Activated CD4-positive, alpha-beta T cell treated with anti-CD3 and anti-CD28 coated beads for 36 hours (primary cell): Measurements from ENCODE around the gene ABR. TPM values are rescaled to one million over a fixed set of nuclear protein-coding genes. Genes with fewer than 3 reads are reported as not detected.
"Not testable (repeated sequence)": the region's sequence is repeated elsewhere in the genome, so short reads cannot be mapped to it uniquely, and the experiment has no call there.

ENCODE experiments used
- ATAC-seq: fragments of 200-7000 bp; cut with Tn5 transposase; one replicate; pipeline ENCODE4 v1.10.0; 2021; ENCODE audit warnings: mild to moderate bottlenecking, moderate library complexity
- CTCF ChIA-PET: fragments of 350-600 bp; sonication (Branson Sonifier 250); formaldehyde crosslinking; loops from one replicate; lab custom pipeline; 2021; ENCODE audit warnings: antibody characterized with exemption; lab: Charles Lee
- POLR2A ChIA-PET: fragments of 350-600 bp; sonication (Branson Sonifier 250); formaldehyde crosslinking; loops from one replicate; lab custom pipeline; 2021; ENCODE audit warnings: antibody characterized with exemption, inconsistent platforms; lab: Charles Lee
- DNase-seq: peaks from one replicate; pipeline ENCODE4 v3.0.0-alpha.2; 2020
- H3K27ac Mint-ChIP-seq: one replicate; pipeline ENCODE4 v1.8.0; 2021; ENCODE audit warnings: mixed read lengths
- H3K27me3 Mint-ChIP-seq: one replicate; pipeline ENCODE4 v1.8.0; 2021; ENCODE audit warnings: mixed read lengths
- H3K36me3 Mint-ChIP-seq: one replicate; pipeline ENCODE4 v1.8.0; 2021; ENCODE audit warnings: low read depth, mixed read lengths
- H3K4me1 Mint-ChIP-seq: one replicate; pipeline ENCODE4 v1.8.0; 2021; ENCODE audit warnings: mixed read lengths
- H3K4me3 Mint-ChIP-seq: one replicate; pipeline ENCODE4 v1.8.0; 2021; ENCODE audit warnings: mild to moderate bottlenecking, moderate library complexity, mixed read lengths
- H3K9me3 Mint-ChIP-seq: one replicate; pipeline ENCODE4 v1.8.0; 2021; ENCODE audit warnings: low read depth, mixed read lengths
- intact Hi-C, 2 experiments: fragments of 100-400 bp; cut with DNase I in 1 of 2; cut with micrococcal nuclease in 1 of 2; formaldehyde crosslinking; loops; one replicate each; pipeline versions ENCODE4 v1.14.2 to v1.15.1; 2022 to 2024; cut with DNase I, micrococcal nuclease
- total RNA-seq, 2 experiments: library from RNA; stranded (reverse); gene quantifications; one replicate each; pipeline ENCODE4 v1.2.3, GENCODE V29; 2021

Gene ABR
- total RNA-seq, 2 experiments from 2014 or later: 45.2 to 50.5 TPM

GRCh38 chr17:1048516-1049115 lies 131.2 kb downstream of the ABR start:
- CTCF ChIA-PET: interaction anchor here (0.9 kb wide), 1 partner anchor 9 kb away, joined by 3 read pairs; no protein-coding TSS in a partner anchor
- intact Hi-C loops, DNase-seq, ATAC-seq, H3K9me3 Mint-ChIP-seq, H3K4me1 Mint-ChIP-seq, H3K4me3 Mint-ChIP-seq, H3K27me3 Mint-ChIP-seq, H3K27ac Mint-ChIP-seq, H3K36me3 Mint-ChIP-seq, POLR2A ChIA-PET: not testable (repeated sequence)

- POLR2A ChIA-PET: no interaction called here
- Mint-ChIP-seq H3K27me3 (no peaks in the 10 kb centered on the region), H3K27ac (no peak overlapping the region), H3K9me3 (no peaks in the 10 kb centered on the region), H3K4me1 (no peaks in the 10 kb centered on the region), H3K36me3 (peaks cover 2% of the 10 kb centered on the region), H3K4me3 (no peak overlapping the region)
- intact Hi-C loops: no loop called here
- CTCF ChIA-PET: interaction anchor here (1.2 kb wide), 1 partner anchor 94 kb away, joined by 3 read pairs; no protein-coding TSS in a partner anchor
- DNase-seq: no peak
- no peak for ATAC-seq
Measured at GRCh38 chr17:1047879-1048470, 131.8 kb downstream of the ABR start.

- peaks cover 2% of the 10 kb centered on the region for H3K36me3 Mint-ChIP-seq
- H3K4me3 Mint-ChIP-seq: no peak overlapping the region
- ATAC-seq (no peak), DNase-seq (no peak)
- no peaks in the 10 kb centered on the region for H3K9me3 Mint-ChIP-seq
- POLR2A ChIA-PET: no interaction called here
- H3K27ac Mint-ChIP-seq: no peak overlapping the region
- H3K4me1 Mint-ChIP-seq: no peaks in the 10 kb centered on the region
- CTCF ChIA-PET: interaction anchor here (1.2 kb wide), 1 partner anchor 94 kb away, joined by 3 read pairs; no protein-coding TSS in a partner anchor
- intact Hi-C loops: no loop called here
- H3K27me3 Mint-ChIP-seq: no peaks in the 10 kb centered on the region
Measured at GRCh38 chr17:1047177-1047878, 132.5 kb downstream of the ABR start.

- CTCF ChIA-PET: interaction anchor here (0.8 kb wide), 1 partner anchor 10 kb away, joined by 5 read pairs; no protein-coding TSS in a partner anchor
- POLR2A ChIA-PET: no interaction called here
- intact Hi-C loops: no loop called here
- ATAC-seq (no peak), DNase-seq (no peak)
- no peaks in the 10 kb centered on the region for H3K27me3 Mint-ChIP-seq
- H3K9me3 Mint-ChIP-seq: no peaks in the 10 kb centered on the region
- H3K27ac Mint-ChIP-seq: no peak overlapping the region
- no peak overlapping the region for H3K4me3 Mint-ChIP-seq
- peaks cover 2% of the 10 kb centered on the region for H3K36me3 Mint-ChIP-seq
- no peaks in the 10 kb centered on the region for H3K4me1 Mint-ChIP-seq
Measured at GRCh38 chr17:1045456-1045855, 134.3 kb downstream of the ABR start.

GRCh38 chr17:1044387-1045009 lies 135.3 kb downstream of the ABR start:
- H3K27ac Mint-ChIP-seq, H3K36me3 Mint-ChIP-seq, intact Hi-C loops, H3K4me1 Mint-ChIP-seq, ATAC-seq, H3K27me3 Mint-ChIP-seq, DNase-seq, H3K9me3 Mint-ChIP-seq, H3K4me3 Mint-ChIP-seq: not testable (repeated sequence)
- ChIA-PET CTCF (interaction anchor here (0.6 to 1.3 kb wide), 5 partner anchors 11 to 822 kb away, joined by 3 to 6 read pairs (median 3); no protein-coding TSS in a partner anchor), POLR2A (interaction anchor here (0.6 kb wide), 1 partner anchor 115 kb away, joined by 6 read pairs; no protein-coding TSS in a partner anchor)

- no peaks in the 10 kb centered on the region for H3K4me1 Mint-ChIP-seq
- POLR2A ChIA-PET: interaction anchor here (0.6 kb wide), 2 partner anchors 47 to 114 kb away, joined by 4 to 6 read pairs; no protein-coding TSS in a partner anchor
Measured at GRCh38 chr17:1043601-1044251, 136.1 kb downstream of the ABR start.

GRCh38 chr17:1042486-1042885 lies 137.3 kb downstream of the ABR start:
- POLR2A ChIA-PET: no interaction called here
- no peak for DNase-seq
- Mint-ChIP-seq H3K27me3 (no peaks in the 10 kb centered on the region), H3K9me3 (no peaks in the 10 kb centered on the region), H3K27ac (no peak overlapping the region), H3K4me1 (no peaks in the 10 kb centered on the region), H3K36me3 (no peaks in the 10 kb centered on the region), H3K4me3 (no peak overlapping the region)
- intact Hi-C loops: no loop called here
- no peak for ATAC-seq
- CTCF ChIA-PET: interaction anchor here (0.9 kb wide), 1 partner anchor 14 kb away, joined by 3 read pairs; no protein-coding TSS in a partner anchor

More at GRCh38 chr17:1043601-1044251, 136.1 kb downstream of the ABR start:
- Mint-ChIP-seq H3K36me3 (no peaks in the 10 kb centered on the region), H3K9me3 (no peaks in the 10 kb centered on the region), H3K27me3 (no peaks in the 10 kb centered on the region), H3K4me3 (no peak overlapping the region), H3K27ac (no peak overlapping the region)
- ATAC-seq (no peak), DNase-seq (no peak)
- CTCF ChIA-PET: interaction anchor here (0.6 to 1.3 kb wide), 4 partner anchors 13 to 823 kb away, joined by 3 to 6 read pairs (median 3); no protein-coding TSS in a partner anchor
- intact Hi-C loops: no loop called here

- no peaks in the 10 kb centered on the region for H3K36me3 Mint-ChIP-seq
- ATAC-seq: no peak
- H3K27ac Mint-ChIP-seq: no peak overlapping the region
- DNase-seq: no peak
- no peak overlapping the region for H3K4me3 Mint-ChIP-seq
- H3K9me3 Mint-ChIP-seq: no peaks in the 10 kb centered on the region
- H3K27me3 Mint-ChIP-seq: no peaks in the 10 kb centered on the region
- POLR2A ChIA-PET: no interaction called here
- CTCF ChIA-PET: interaction anchor here (0.9 kb wide), 1 partner anchor 15 kb away, joined by 3 read pairs; no protein-coding TSS in a partner anchor
- H3K4me1 Mint-ChIP-seq: no peaks in the 10 kb centered on the region
- intact Hi-C loops: no loop called here
Measured at GRCh38 chr17:1041746-1042145, 138.0 kb downstream of the ABR start.

- no peaks in the 10 kb centered on the region for H3K4me1 Mint-ChIP-seq
- intact Hi-C loops: no loop called here
- no peaks in the 10 kb centered on the region for H3K9me3 Mint-ChIP-seq
- no peaks in the 10 kb centered on the region for H3K27me3 Mint-ChIP-seq
- H3K27ac Mint-ChIP-seq: no peak overlapping the region
- CTCF ChIA-PET: interaction anchor here (0.8 to 1.2 kb wide), 2 partner anchors 16 to 18 kb away, joined by 3 to 5 read pairs; no protein-coding TSS in a partner anchor
- POLR2A ChIA-PET: no interaction called here
- no peak for ATAC-seq
- no peaks in the 10 kb centered on the region for H3K36me3 Mint-ChIP-seq
- no peak for DNase-seq
- no peak overlapping the region for H3K4me3 Mint-ChIP-seq
Measured at GRCh38 chr17:1040216-1040600, 139.6 kb downstream of the ABR start.

GRCh38 chr17:1039511-1040215 lies 140.1 kb downstream of the ABR start:
- H3K27me3 Mint-ChIP-seq: no peaks in the 10 kb centered on the region
- H3K36me3 Mint-ChIP-seq: no peaks in the 10 kb centered on the region
- no peaks in the 10 kb centered on the region for H3K9me3 Mint-ChIP-seq
- no peak for ATAC-seq
- no peak overlapping the region for H3K27ac Mint-ChIP-seq
- no peaks in the 10 kb centered on the region for H3K4me1 Mint-ChIP-seq
- CTCF ChIA-PET: interaction anchor here (0.8 to 1.2 kb wide), 2 partner anchors 17 to 18 kb away, joined by 3 to 5 read pairs; no protein-coding TSS in a partner anchor
- H3K4me3 Mint-ChIP-seq: no peak overlapping the region
- POLR2A ChIA-PET: no interaction called here
- intact Hi-C loops: no loop called here
- no peak for DNase-seq
